Measurements from ENCODE around the gene IL18BP. TPM values are rescaled to one million over a fixed set of nuclear protein-coding genes. Genes with fewer than 3 reads are reported as not detected.

Gene IL18BP
- total and polyA plus RNA-seq, 10 of the 15 experiments (the other 5 are each of a cell fraction or from before 2014, with no cell fraction given): 2.6 to 18.1 (median 10.7) TPM

GRCh38 chr11:71998649-71999310 lies at the start of gene IL18BP (continued):
- TF ChIP-seq IRF4 (IDR thresholded peaks at IDR 0.05; ENCODE audit: low read depth, low read length): no peak
- peak; percentile 15 to 42; a peak in 3 of 4 replicates for TF ChIP-seq IKZF2 (IDR thresholded peaks at IDR 0.05)
- TF ChIP-seq NFIC (IDR thresholded peaks at IDR 0.05; ENCODE audit: low read depth, low read length): 0 out of 2 replicates have a peak, but pooled peaks have one; percentile 24
- no peak for TF ChIP-seq BCL11A (IDR thresholded peaks at IDR 0.05; ENCODE audit: low read depth, low read length)
- 0 out of 3 replicates have a peak, but pooled peaks of 1 of the 2 experiments have one; percentile 13 for TF ChIP-seq EGR1 (IDR thresholded peaks at IDR 0.05; ENCODE audit: borderline replicate concordance in 1 of 2, low read depth in 2 of 2, low read length in 2 of 2)
- TF ChIP-seq DPF2 (IDR thresholded peaks at IDR 0.05): 0 out of 2 replicates have a peak, but pooled peaks have one; percentile 17
- no peak for TF ChIP-seq JUND (IDR thresholded peaks at IDR 0.05; ENCODE audit: low read depth, low read length)

DNA sequence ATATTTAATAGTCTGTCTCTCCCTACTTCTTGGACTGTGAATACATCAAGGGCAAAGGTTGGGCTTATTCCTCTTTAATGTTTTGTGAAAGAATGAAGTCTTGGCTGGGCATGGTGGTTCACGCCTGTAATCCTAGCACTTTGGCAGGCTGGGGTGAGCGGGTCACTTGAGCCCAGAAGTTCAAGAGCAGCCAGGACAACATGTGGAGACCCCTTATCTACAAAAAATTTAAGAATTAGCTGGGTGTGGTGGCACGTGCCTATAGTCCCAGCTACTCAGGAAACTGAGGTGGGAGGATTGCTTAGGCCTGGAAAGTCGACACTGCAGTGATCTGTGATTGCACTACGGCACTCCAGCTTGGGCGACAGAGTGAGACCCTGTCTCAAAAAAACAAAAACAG lies 49.7 kb upstream of the IL18BP start:
- WGBS (ENCODE audit: insufficient coverage, insufficient replicate concordance, low lambda C conversion rate, missing lambda C conversion rate): 95% methylated on average over 6 of the region's 6 CpGs
- Histone ChIP-seq H3K4me1 (ENCODE audit: control insufficient read depth, insufficient read depth, low read length) (peaks cover 5% of the 10 kb centered on the region; the same call in 1 of the 2 replicates), H3K79me2 (ENCODE audit: control insufficient read depth, insufficient read depth, low read length) (peaks cover 71% of the 10 kb centered on the region), H3K4me2 (ENCODE audit: control insufficient read depth, insufficient read depth) (no peak overlapping the region), H4K20me1 (ENCODE audit: control insufficient read depth, insufficient read depth) (no peaks in the 10 kb centered on the region), H3K27me3 (replicated peaks in 1 of 2; ENCODE audit: control insufficient read depth in 2 of 2, insufficient read depth in 2 of 2, low read length in 1 of 2) (no peaks in the 10 kb centered on the region), H3K9ac (ENCODE audit: control insufficient read depth, insufficient read depth, low read length) (no peak overlapping the region), H3K9me3 (replicated peaks; ENCODE audit: control insufficient read depth, insufficient read depth, low read length) (no peaks in the 10 kb centered on the region), H3K4me3 (no peak overlapping the region), H3K27ac (ENCODE audit: control insufficient read depth, insufficient read depth) (no peak overlapping the region), H2AFZ (ENCODE audit: control insufficient read depth, low read depth, low read length) (no peak overlapping the region), H3K36me3 (ENCODE audit: control insufficient read depth in 2 of 2, insufficient read depth in 2 of 2, low read length in 1 of 2) (peaks cover 0 to 2% of the 10 kb centered on the region in 2 experiments; a peak in 3 of 4 replicates)
- POLR2A ChIA-PET: interaction anchor here (0.6 to 1.6 kb wide), 5 partner anchors 8 to 36 kb away, joined by 3 to 8 read pairs (median 4); no protein-coding TSS in a partner anchor
- TF ChIP-seq TCF7 (IDR thresholded peaks at IDR 0.05; ENCODE audit: borderline replicate concordance) (no peak), NR2C2 (IDR thresholded peaks at IDR 0.05; ENCODE audit: borderline replicate concordance, control insufficient read depth, insufficient read length, low read depth) (no peak), CTCF (IDR thresholded peaks at IDR 0.05 in 2 of 3, conservative IDR thresholded peaks at IDR 0.05 in 1 of 3; ENCODE audit: control insufficient read depth in 2 of 3, extremely low read depth in 1 of 3, insufficient read depth in 1 of 3, low read depth in 3 of 3, low read length in 3 of 3) (no peak), IRF4 (IDR thresholded peaks at IDR 0.05; ENCODE audit: low read depth, low read length) (no peak), SMC3 (IDR thresholded peaks at IDR 0.05; ENCODE audit: borderline replicate concordance, low read length) (no peak), NFYA (IDR thresholded peaks at IDR 0.05; ENCODE audit: borderline replicate concordance, low read depth, low read length) (no peak), SIN3A (IDR thresholded peaks at IDR 0.05; ENCODE audit: low read depth, low read length) (no peak), ZNF622 (IDR thresholded peaks at IDR 0.05) (no peak), CREB1 (IDR thresholded peaks at IDR 0.05; ENCODE audit: low read depth) (no peak)
- CTCF ChIA-PET: interaction anchor here (1.0 to 1.2 kb wide), 2 partner anchors 8 to 21 kb away, joined by 3 read pairs; partner anchors contain the start of gene XNDC1N
- SMC1A ChIA-PET (ENCODE audit: uncharacterized antibody, unreplicated experiment): interaction anchor here (0.9 to 1.3 kb wide), 3 partner anchors 11 to 24 kb away, joined by 3 to 4 read pairs (median 3); no protein-coding TSS in a partner anchor
- intact Hi-C loops (cut with micrococcal nuclease; ENCODE audit: unreplicated experiment) (no loop called here), in situ Hi-C loops (cut with MboI) (no loop called here)
- RAD21 ChIA-PET (ENCODE audit: unreplicated experiment): no interaction called here
- DNase-seq (ENCODE audit: low read depth, low spot score) (no peak), FAIRE-seq (no peak), ATAC-seq (no peak)
- no TSS peak for BruUV-seq (replicated peaks)

Measured in GM12878 (cell line).